Activated T-cell treated with anti-CD3 and anti-CD28 coated beads for 4 hours (primary cell): ENCODE data around the gene GLCE.

Source experiments
- DNase-seq: peaks from one replicate; pipeline ENCODE4 v3.0.0-alpha.2; 2020

GLCE gene

GRCh38 chr15:69210574-69210973 is 50.1 kb downstream of the GLCE start:
- no peak for DNase-seq

GRCh38 chr15:69213786-69214185 is 53.4 kb downstream of the GLCE start:
- no peak for DNase-seq

- no peak for DNase-seq
Observed at GRCh38 chr15:69215314-69216035, 55.0 kb downstream of the GLCE start.

- no peak for DNase-seq
Observed at GRCh38 chr15:69217381-69217780, 56.9 kb downstream of the GLCE start.

- DNase-seq: no peak
Observed at GRCh38 chr15:69219690-69220089, 59.3 kb downstream of the GLCE start.

GRCh38 chr15:69222002-69222474 is 61.6 kb downstream of the GLCE start:
- DNase-seq: no peak

- no peak for DNase-seq
Observed at GRCh38 chr15:69223083-69223813, 62.8 kb downstream of the GLCE start.

GRCh38 chr15:69224383-69224782 is 63.9 kb downstream of the GLCE start:
- DNase-seq: no peak

- DNase-seq: no peak
Observed at GRCh38 chr15:69225355-69226022, 65.1 kb downstream of the GLCE start.

GRCh38 chr15:69226023-69226355 is 65.6 kb downstream of the GLCE start:
- no peak for DNase-seq

GRCh38 chr15:69232144-69232543 is 71.7 kb downstream of the GLCE start:
- no peak for DNase-seq

- DNase-seq: no peak
Observed at GRCh38 chr15:69232765-69233164, 72.3 kb downstream of the GLCE start.

- DNase-seq: no peak
Observed at GRCh38 chr15:69234676-69235075, 74.2 kb downstream of the GLCE start.

- no peak for DNase-seq
Observed at GRCh38 chr15:69236505-69236904, 76.1 kb downstream of the GLCE start.

- DNase-seq: no peak
Observed at GRCh38 chr15:69237718-69238117, 77.3 kb downstream of the GLCE start.

GRCh38 chr15:69244798-69245197 is 84.4 kb downstream of the GLCE start:
- no peak for DNase-seq

- no peak for DNase-seq
Observed at GRCh38 chr15:69253156-69253555, 92.7 kb downstream of the GLCE start.

- no peak for DNase-seq
Observed at GRCh38 chr15:69265347-69265955, 105.0 kb downstream of the GLCE start.

- no peak for DNase-seq
Observed at GRCh38 chr15:69271217-69271616, 110.8 kb downstream of the GLCE start.

GRCh38 chr15:69272139-69272538 is 111.7 kb downstream of the GLCE start:
- DNase-seq: no peak

- no peak for DNase-seq
Observed at GRCh38 chr15:69272891-69273290, 112.5 kb downstream of the GLCE start.

GRCh38 chr15:69275074-69275670 is 114.7 kb downstream of the GLCE start:
- DNase-seq: no peak

GRCh38 chr15:69275933-69276560 is 115.6 kb downstream of the GLCE start:
- no peak for DNase-seq
